Heart left ventricle (tissue), 13 donors: ENCODE measurements around the gene SRSF8.

Source experiments
- CTCF ChIP-seq, 12 donors: fragments of 200-600 bp; sonication (generic) in 4 of 12; IDR thresholded peaks; one replicate each; pipeline versions ENCODE4 v1.5.0 to v1.8.0; 2018 to 2022; ENCODE audit warnings: antibody characterized with exemption in 12 of 12, mild to moderate bottlenecking in 5 of 12
- POLR2A ChIP-seq, 2 donors: fragments of 450-650 bp; IDR thresholded peaks; one replicate each; pipeline ENCODE4 v1.6.1; 2017; ENCODE audit warnings: antibody characterized with exemption in 2 of 2, mild to moderate bottlenecking in 2 of 2, moderate library complexity in 2 of 2
- donor health status: ischemic (EF 13 %, LVEDD 7.1; RV severe dilation, severe dysfunction).
- donor health status: DM: no; HTN: yes; CAD: no.
- donor health status: DM: no; HTN: no; CAD: no.
- donor health status: ischemic (EF 25% LVEDD 6.9; RV normal size, moderate dysfunction).
- donor health status: ischemic (EF 25% LVEDD 5.7; RV mildly dilated, moderate dysfunction).
- donor health status: ischemic (EF 35%, LVEDD 5.7; RV mildly dilated, moderate dysfunction).
- donor health status: nonischemic (EF 11% LVEDD 7.7; RV severe dilation, severe dysfunction).
- donor health status: DM: yes; HTN: yes; CAD: no.
- donor health status: PGD.
- donor health status: ischemic (EF 29% LVEDD 5.4; RV normal size, mild dysfunction).
- donor health status: nonischemic (EF 23%, LVEDD 6.1; RV moderate dilation, normal function).

GRCh38 chr11:95072948-95073347 lies 6.2 kb downstream of the SRSF8 start:
- TF ChIP-seq POLR2A (IDR thresholded peaks at IDR 0.05) = no peak
- TF ChIP-seq CTCF (IDR thresholded peaks at IDR 0.05) = no peak
